H9 (cell line): Measurements from ENCODE around the gene MARCHF9. TPM values are rescaled to one million over a fixed set of nuclear protein-coding genes. Genes with fewer than 3 reads are reported as not detected.

Experiments
- DNase-seq: peaks from one replicate; pipeline ENCODE4 v3.0.0-alpha.2; 2017
- H2AFZ ChIP-seq: one replicate; pipeline ENCODE4 v1.6.1; 2013; ENCODE audit warnings: mild to moderate bottlenecking, low read length, control low read depth, moderate library complexity
- H2AK5ac ChIP-seq: 2 replicates; pipeline ENCODE4 v1.6.1; 2013; ENCODE audit warnings: low read length, control low read depth, mixed read lengths; ENCODE audit not compliant: insufficient read length
- H2BK120ac ChIP-seq: one replicate; pipeline ENCODE4 v1.6.1; 2013; ENCODE audit warnings: low read depth, mild to moderate bottlenecking, low read length, control low read depth, inconsistent platforms; ENCODE audit not compliant: poor library complexity, severe bottlenecking
- H2BK12ac ChIP-seq: 2 replicates; pipeline ENCODE4 v1.6.1; 2013; ENCODE audit warnings: low read length, control low read depth, mixed read lengths, low read depth; ENCODE audit not compliant: insufficient read length
- H2BK15ac ChIP-seq: 2 replicates; pipeline ENCODE4 v1.6.1; 2013; ENCODE audit warnings: low read depth, low read length, control low read depth
- H2BK20ac ChIP-seq: one replicate; pipeline ENCODE4 v1.6.1; 2013; ENCODE audit warnings: low read depth, mild to moderate bottlenecking, low read length, control low read depth, inconsistent platforms; ENCODE audit not compliant: poor library complexity, severe bottlenecking
- H2BK5ac ChIP-seq: 2 replicates; pipeline ENCODE4 v1.6.1; 2013; ENCODE audit warnings: low read length, control low read depth, mixed read lengths; ENCODE audit not compliant: insufficient read length
- H3K14ac ChIP-seq: 2 replicates; pipeline ENCODE4 v1.6.1; 2013; ENCODE audit warnings: low read length, control low read depth; ENCODE audit not compliant: insufficient read depth
- H3K18ac ChIP-seq: 2 replicates; pipeline ENCODE4 v1.6.1; 2013; ENCODE audit warnings: low read depth, mild to moderate bottlenecking, mixed read lengths, low read length, control low read depth; ENCODE audit not compliant: insufficient read length
- H3K23ac ChIP-seq: 2 replicates; pipeline ENCODE4 v1.6.1; 2013; ENCODE audit warnings: low read length, control low read depth, mixed read lengths, low read depth; ENCODE audit not compliant: insufficient read length
- H3K23me2 ChIP-seq: 2 replicates; pipeline ENCODE4 v1.6.1; 2013; ENCODE audit warnings: low read depth, mild to moderate bottlenecking, mixed read lengths, low read length, control low read depth; ENCODE audit not compliant: insufficient read length, poor library complexity, severe bottlenecking
- H3K27ac ChIP-seq: 2 replicates; pipeline ENCODE4 v1.5.1; 2013; ENCODE audit warnings: low read length, control low read depth, mixed read lengths, low read depth; ENCODE audit not compliant: insufficient read length
- H3K27me3 ChIP-seq: 2 replicates; pipeline ENCODE4 v1.6.1; 2013; ENCODE audit warnings: low read length, control low read depth, inconsistent platforms; ENCODE audit not compliant: insufficient read depth
- H3K4ac ChIP-seq: 2 replicates; pipeline ENCODE4 v1.6.1; 2013; ENCODE audit warnings: low read depth, mild to moderate bottlenecking, control low read depth, inconsistent platforms, low read length, moderate library complexity
- H3K4me1 ChIP-seq: 2 replicates; pipeline ENCODE4 v1.6.1; 2013; ENCODE audit warnings: low read length, control low read depth, inconsistent platforms; ENCODE audit not compliant: insufficient read depth
- H3K4me2 ChIP-seq: 2 replicates; pipeline ENCODE4 v1.6.1; 2013; ENCODE audit warnings: low read length, control low read depth, mixed read lengths; ENCODE audit not compliant: insufficient read length, insufficient read depth
- H3K56ac ChIP-seq: 2 replicates; pipeline ENCODE4 v1.6.1; 2013; ENCODE audit warnings: low read depth, mild to moderate bottlenecking, mixed read lengths, low read length, control low read depth; ENCODE audit not compliant: insufficient read length
- H3K79me1 ChIP-seq: 2 replicates; pipeline ENCODE4 v1.6.1; 2013; ENCODE audit warnings: low read depth, mild to moderate bottlenecking, moderate library complexity, low read length, control low read depth, inconsistent platforms; ENCODE audit not compliant: insufficient read depth, poor library complexity, severe bottlenecking
- H3K79me2 ChIP-seq: 2 replicates; pipeline ENCODE4 v1.6.1; 2013; ENCODE audit warnings: low read length, control low read depth, inconsistent platforms; ENCODE audit not compliant: insufficient read depth
- H3K9ac ChIP-seq: 2 replicates; pipeline ENCODE4 v1.6.1; 2013; ENCODE audit warnings: low read length, control low read depth, mixed read lengths; ENCODE audit not compliant: insufficient read length; ENCODE audit errors: extremely low read depth
- H3K9me3 ChIP-seq: one replicate; pipeline ENCODE4 v1.6.1; 2013; ENCODE audit warnings: low read depth, low read length, inconsistent platforms; ENCODE audit not compliant: control insufficient read depth
- H3T11ph ChIP-seq: one replicate; pipeline ENCODE4 v1.6.1; 2013; ENCODE audit warnings: mild to moderate bottlenecking, low read length, control low read depth, inconsistent platforms
- H4K20me1 ChIP-seq: one replicate; pipeline ENCODE4 v1.6.1; 2013; ENCODE audit not compliant: control insufficient read depth, insufficient read length, insufficient read depth
- H4K5ac ChIP-seq: 2 replicates; pipeline ENCODE4 v1.6.1; 2013; ENCODE audit warnings: low read depth, mild to moderate bottlenecking, mixed read lengths, low read length, control low read depth; ENCODE audit not compliant: insufficient read length
- H4K8ac ChIP-seq: replicated peaks from 2 replicates; pipeline ENCODE4 v1.6.1; 2013; ENCODE audit warnings: low read length, control low read depth, mixed read lengths, low read depth; ENCODE audit not compliant: insufficient read length
- H4K91ac ChIP-seq: 2 replicates; pipeline ENCODE4 v1.6.1; 2013; ENCODE audit warnings: low read depth, mild to moderate bottlenecking, moderate library complexity, mixed read lengths, low read length, control low read depth; ENCODE audit not compliant: insufficient read length
- H3K27ac Mint-ChIP-seq, 3 experiments: 2 replicates in 2 of 3; 3 replicates in 1 of 3; pipeline ENCODE4 v1.8.0; 2020 to 2021; ENCODE audit warnings: mixed read lengths in 3 of 3, mild to moderate bottlenecking in 1 of 3, moderate library complexity in 1 of 3
- H3K27me3 Mint-ChIP-seq: 2 replicates; pipeline ENCODE4 v1.8.0; 2021; ENCODE audit warnings: low read depth, mild to moderate bottlenecking, moderate library complexity, mixed read lengths
- H3K36me3 Mint-ChIP-seq, 3 experiments: 2 replicates in 2 of 3; 3 replicates in 1 of 3; pipeline ENCODE4 v1.8.0; 2020 to 2021; ENCODE audit warnings: low read depth in 3 of 3, mixed read lengths in 3 of 3; ENCODE audit not compliant: insufficient read depth in 1 of 3
- H3K4me1 Mint-ChIP-seq, 2 experiments: 2 replicates each; pipeline ENCODE4 v1.8.0; 2020; ENCODE audit warnings: mixed read lengths in 2 of 2
- H3K4me3 Mint-ChIP-seq, 2 experiments: 2 replicates in 1 of 2; 3 replicates in 1 of 2; pipeline ENCODE4 v1.8.0; 2020 to 2021; ENCODE audit warnings: mild to moderate bottlenecking in 2 of 2, mixed read lengths in 2 of 2, moderate library complexity in 1 of 2
- H3K9me3 Mint-ChIP-seq, 2 experiments: 2 replicates in 1 of 2; 3 replicates in 1 of 2; pipeline ENCODE4 v1.8.0; 2020; ENCODE audit warnings: mild to moderate bottlenecking in 2 of 2, mixed read lengths in 2 of 2, moderate library complexity in 1 of 2
- WGBS: extraction: QIAGEN DNeasy Blood & Tissue Kit; methylation state at CpG from one replicate; pipeline ENCODE4 v1.1.7; 2013; ENCODE audit warnings: missing lambda C conversion rate, low lambda C conversion rate, mixed read lengths; ENCODE audit not compliant: insufficient read length; ENCODE audit errors: extremely low coverage; 5-methylcytosine and 5-hydroxymethylcytosine counted together
- total RNA-seq: library from RNA; stranded (reverse); gene quantifications from 2 replicates; pipeline ENCODE4 v1.2.1, GENCODE V29; 2021
- TF ChIP-seq, protein P1 (sequence below): fragments of 200-600 bp; sonication (generic); conservative IDR thresholded peaks from 3 replicates; pipeline ENCODE4 v1.8.0; 2021; ENCODE audit warnings: antibody characterized with exemption, mild to moderate bottlenecking

MARCHF9 gene
- total RNA-seq, 1 experiment from 2014 or later = 20.5 TPM

DNA sequence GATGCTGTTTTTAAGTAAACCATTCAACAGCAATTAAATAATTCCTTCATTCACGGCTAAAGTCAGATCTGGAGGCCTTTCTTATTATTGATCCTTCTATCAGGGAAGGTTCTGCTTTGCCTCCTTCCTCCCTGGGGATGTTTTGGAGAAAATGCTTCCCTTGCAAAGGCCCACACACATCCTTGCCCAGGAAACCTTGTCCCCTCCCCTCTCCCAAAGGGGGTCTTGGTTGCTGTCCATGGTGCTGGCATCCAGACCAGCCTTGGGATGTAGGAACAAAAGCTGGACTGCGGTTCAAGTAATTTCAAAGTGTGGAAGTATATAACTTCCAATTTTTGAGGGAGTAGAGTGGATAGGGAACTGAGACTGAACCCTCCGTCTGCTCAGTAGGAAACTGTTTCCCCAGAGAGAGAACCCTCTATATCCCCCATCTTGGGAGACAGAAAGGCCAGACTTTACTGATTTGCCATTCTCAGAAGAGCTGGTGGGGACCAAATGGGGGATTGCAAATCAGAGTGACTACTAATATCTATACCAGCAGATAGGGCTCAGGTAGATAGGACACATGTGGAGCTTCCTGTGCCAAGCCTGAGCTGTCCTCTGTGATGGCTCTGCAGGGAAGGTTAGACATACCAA is 5.6 kb downstream of the MARCHF9 start:
- Histone ChIP-seq H3K4ac (no peak overlapping the region), H4K20me1 (no peaks in the 10 kb centered on the region), H2BK12ac (no peak overlapping the region), H3K9me3 (no peaks in the 10 kb centered on the region), H3K79me1 (no peaks in the 10 kb centered on the region), H2BK5ac (no peak overlapping the region), H3K56ac (no peak overlapping the region), H2AK5ac (no peak overlapping the region), H3T11ph (no peak overlapping the region), H3K14ac (no peak overlapping the region), H3K23ac (no peak overlapping the region), H4K91ac (no peak overlapping the region), H3K4me2 (no peak overlapping the region), H3K23me2 (peaks cover 14% of the 10 kb centered on the region), H2BK120ac (no peak overlapping the region), H2BK20ac (no peak overlapping the region), H3K27ac (no peak overlapping the region), H3K18ac (no peak overlapping the region), H3K79me2 (no peaks in the 10 kb centered on the region), H4K8ac (no peak overlapping the region), H2AFZ (no peak overlapping the region), H3K9ac (no peak overlapping the region), H2BK15ac (no peak overlapping the region), H4K5ac (no peak overlapping the region), H3K4me1 (no peaks in the 10 kb centered on the region), H3K27me3 (peaks cover 29% of the 10 kb centered on the region)
- peak; percentile 52 for DNase-seq
- Mint-ChIP-seq H3K9me3 (no peaks in the 10 kb centered on the region), H3K27ac (no peak overlapping the region), H3K36me3 (peaks cover 0 to 19% (median 6%) of the 10 kb centered on the region in 3 experiments; a peak in 4 of 7 replicates), H3K27me3 (peaks cover 58% of the 10 kb centered on the region), H3K4me1 (peaks cover 23 to 31% of the 10 kb centered on the region in 2 experiments), H3K4me3 (no peak overlapping the region)
- no CpG with 5 or more reads among the region's 3 CpGs for WGBS
- TF ChIP-seq, protein P1, sequence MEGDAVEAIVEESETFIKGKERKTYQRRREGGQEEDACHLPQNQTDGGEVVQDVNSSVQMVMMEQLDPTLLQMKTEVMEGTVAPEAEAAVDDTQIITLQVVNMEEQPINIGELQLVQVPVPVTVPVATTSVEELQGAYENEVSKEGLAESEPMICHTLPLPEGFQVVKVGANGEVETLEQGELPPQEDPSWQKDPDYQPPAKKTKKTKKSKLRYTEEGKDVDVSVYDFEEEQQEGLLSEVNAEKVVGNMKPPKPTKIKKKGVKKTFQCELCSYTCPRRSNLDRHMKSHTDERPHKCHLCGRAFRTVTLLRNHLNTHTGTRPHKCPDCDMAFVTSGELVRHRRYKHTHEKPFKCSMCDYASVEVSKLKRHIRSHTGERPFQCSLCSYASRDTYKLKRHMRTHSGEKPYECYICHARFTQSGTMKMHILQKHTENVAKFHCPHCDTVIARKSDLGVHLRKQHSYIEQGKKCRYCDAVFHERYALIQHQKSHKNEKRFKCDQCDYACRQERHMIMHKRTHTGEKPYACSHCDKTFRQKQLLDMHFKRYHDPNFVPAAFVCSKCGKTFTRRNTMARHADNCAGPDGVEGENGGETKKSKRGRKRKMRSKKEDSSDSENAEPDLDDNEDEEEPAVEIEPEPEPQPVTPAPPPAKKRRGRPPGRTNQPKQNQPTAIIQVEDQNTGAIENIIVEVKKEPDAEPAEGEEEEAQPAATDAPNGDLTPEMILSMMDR = no peak
